ENCODE data around the gene DSTN.

DSTN gene

DNA sequence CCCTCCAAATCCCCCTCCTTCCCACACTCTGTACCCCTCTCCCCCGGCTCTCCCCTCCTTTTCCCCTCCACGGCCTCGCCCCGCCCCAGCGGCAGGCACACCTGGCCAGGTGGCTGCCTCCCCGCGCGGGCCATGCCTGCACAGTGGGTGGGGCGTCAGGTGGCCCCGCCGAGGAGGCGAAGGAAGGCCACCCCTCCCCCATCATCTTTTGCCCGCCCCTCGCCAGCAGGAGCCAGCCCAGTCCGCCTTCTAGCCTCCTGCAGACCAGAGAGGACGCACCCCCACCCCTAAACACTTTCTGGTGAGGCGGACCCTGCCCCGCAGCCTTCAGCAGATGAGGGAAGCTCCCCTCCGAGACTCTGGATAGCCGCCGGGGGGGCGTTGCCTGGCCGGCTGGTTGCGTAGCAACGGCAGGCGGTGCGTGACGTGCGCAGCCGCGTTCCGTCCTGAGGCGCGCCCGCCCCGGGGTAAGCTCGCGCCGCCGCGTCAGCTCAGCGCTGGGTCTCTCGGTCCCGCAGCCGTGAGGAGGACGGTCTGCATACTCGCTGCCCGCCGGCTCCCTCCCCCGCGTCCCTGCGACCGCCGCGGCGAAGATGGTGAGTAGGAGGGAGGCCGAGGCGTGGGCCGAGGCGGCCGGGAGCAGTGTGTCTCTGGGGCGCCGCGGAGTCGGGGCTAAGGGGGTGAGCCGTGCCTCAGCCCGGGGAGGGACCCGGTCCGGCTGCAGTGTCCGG is at the start of gene DSTN:
DSTN (plus strand) TSS at position 460 of the 731 bp plus-strand sequence; CDS start at position 594, 134 bp downstream.
- in situ Hi-C loops (cut with MboI; ENCODE audit: low sequenced_read_pairs) = no loop called here

- in situ Hi-C loops (cut with MboI; ENCODE audit: low sequenced_read_pairs) = loop anchor here (25.0 kb wide), 1 partner anchor 367 kb away; no protein-coding TSS in a partner anchor
Measured at GRCh38 chr20:17520583-17520982, 49.3 kb upstream of the DSTN start.

- in situ Hi-C loops (cut with MboI; ENCODE audit: low sequenced_read_pairs) = loop anchor here (25.0 kb wide), 1 partner anchor 365 kb away; no protein-coding TSS in a partner anchor
Measured at GRCh38 chr20:17522528-17522927, 47.3 kb upstream of the DSTN start.

GRCh38 chr20:17523326-17523725 is 46.5 kb upstream of the DSTN start:
- in situ Hi-C loops (cut with MboI; ENCODE audit: low sequenced_read_pairs) = loop anchor here (25.0 kb wide), 1 partner anchor 364 kb away; no protein-coding TSS in a partner anchor

GRCh38 chr20:17524560-17524959 is 45.3 kb upstream of the DSTN start:
- in situ Hi-C loops (cut with MboI; ENCODE audit: low sequenced_read_pairs) = loop anchor here (25.0 kb wide), 1 partner anchor 363 kb away; no protein-coding TSS in a partner anchor

DNA sequence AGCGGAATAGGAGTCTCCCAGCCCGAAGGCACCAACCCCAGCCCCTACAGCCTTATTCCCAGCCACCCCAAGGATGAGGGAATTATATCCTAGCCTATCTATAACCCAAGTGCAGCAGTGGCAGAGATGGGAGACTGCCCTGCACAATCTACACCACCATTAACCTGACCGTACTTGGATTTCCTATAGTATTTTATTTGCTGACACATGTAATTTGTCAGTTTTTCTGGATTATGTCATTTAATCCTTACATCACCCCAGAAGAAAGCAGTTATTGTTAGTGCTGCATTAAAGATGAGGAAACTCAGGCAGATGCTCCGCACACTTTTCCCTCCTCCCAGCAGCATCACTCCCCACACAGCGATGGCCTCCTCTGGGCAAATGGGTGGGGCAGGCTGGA is 44.7 kb upstream of the DSTN start:
- in situ Hi-C loops (cut with MboI; ENCODE audit: low sequenced_read_pairs) = no loop called here

DNA sequence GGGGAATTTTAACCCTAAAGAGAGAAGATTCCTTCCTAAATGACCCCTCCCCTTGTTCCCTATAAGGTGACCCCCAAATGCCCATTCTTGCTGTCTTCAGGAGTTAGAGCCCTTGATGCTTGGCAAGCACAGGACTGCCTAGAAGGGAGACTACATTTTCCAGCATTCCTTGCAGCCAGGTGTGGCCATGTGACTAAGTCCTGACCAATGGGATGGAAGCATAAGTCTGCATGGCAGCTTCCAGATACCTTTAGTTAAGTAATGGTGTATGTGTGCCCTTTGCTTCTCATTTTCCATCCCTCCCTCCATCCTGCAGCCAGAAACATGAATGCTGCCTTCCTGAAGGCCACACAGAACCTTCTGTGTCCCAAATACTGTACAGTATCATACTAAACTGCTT is 44.2 kb upstream of the DSTN start:
- in situ Hi-C loops (cut with MboI; ENCODE audit: low sequenced_read_pairs) = no loop called here

GRCh38 chr20:17529586-17529985 is 40.3 kb upstream of the DSTN start:
- in situ Hi-C loops (cut with MboI; ENCODE audit: low sequenced_read_pairs) = no loop called here

- in situ Hi-C loops (cut with MboI; ENCODE audit: low sequenced_read_pairs) = no loop called here
Measured at GRCh38 chr20:17530153-17530552, 39.7 kb upstream of the DSTN start.

DNA sequence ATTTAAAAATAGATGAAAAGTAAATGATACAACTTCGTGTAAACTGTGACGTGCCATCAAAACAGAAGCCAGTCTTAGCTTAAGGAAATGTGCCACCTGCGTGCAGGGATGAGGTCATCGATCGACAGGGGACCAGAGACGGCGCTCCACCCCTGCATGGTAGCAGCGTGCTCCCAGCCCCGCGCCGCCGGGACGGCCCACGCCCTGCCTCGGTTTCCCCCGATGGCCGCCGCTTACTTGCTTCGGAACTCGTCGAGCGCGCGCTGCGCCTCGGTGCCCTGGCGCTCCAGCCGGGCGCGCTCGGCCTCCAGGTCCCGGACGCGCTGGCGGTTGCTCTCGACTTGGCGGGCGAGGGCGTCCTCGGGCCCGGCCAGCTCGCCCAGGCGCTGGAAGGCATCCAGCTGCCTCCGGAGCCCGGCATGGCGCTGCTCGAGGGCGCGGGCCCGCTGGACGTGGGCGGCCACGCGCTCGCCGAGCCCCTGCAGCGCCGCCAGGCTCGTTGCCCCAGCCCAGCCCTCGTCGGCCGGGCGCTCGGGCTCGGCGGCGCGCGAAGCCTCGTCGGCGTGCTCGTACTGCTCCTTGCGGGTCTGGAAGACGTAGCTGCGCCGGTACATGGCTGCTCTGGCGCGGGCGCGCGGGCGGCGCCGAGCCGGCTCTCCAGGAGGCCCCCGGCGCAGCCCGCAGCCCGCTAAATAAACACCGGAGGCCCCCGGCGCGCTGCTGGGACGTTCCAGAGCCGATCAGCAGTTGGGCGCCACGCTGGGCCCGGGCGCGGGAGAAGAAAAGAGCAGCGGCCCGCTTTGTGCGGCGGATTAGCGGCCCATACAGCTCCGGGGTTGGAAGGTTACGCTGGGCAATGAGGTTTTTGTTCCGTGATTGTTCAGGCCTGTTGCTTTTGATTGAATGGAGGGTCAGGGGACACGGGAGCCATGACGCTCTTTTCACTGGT is 38.9 kb upstream of the DSTN start, which contains the start of gene BFSP1:
BFSP1 (minus strand) TSS at position 664 of the 949 bp plus-strand sequence; CDS start at position 614, 50 bp downstream.
- in situ Hi-C loops (cut with MboI; ENCODE audit: low sequenced_read_pairs) = no loop called here

GRCh38 chr20:17531665-17532025 is 38.2 kb upstream of the DSTN start:
- in situ Hi-C loops (cut with MboI; ENCODE audit: low sequenced_read_pairs) = no loop called here

DNA sequence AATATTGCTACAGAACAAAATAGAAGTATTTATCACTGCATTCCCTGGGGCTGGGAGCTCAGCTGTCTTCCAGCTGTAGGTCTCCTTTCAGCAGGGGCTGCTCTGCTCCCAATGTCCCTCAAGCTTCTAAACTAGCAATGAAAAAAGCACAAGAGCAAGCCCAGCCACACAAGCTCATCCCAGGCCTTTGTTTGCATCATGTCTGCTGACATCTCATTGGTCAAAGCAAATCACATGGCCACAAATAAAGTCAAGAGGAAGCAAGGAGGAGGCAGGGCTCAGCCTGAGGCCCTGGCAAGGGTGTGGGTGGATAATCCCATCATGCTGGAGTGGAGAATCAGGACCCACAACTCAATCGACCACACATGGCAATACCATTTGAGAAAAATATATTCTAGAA is 36.5 kb upstream of the DSTN start:
- in situ Hi-C loops (cut with MboI; ENCODE audit: low sequenced_read_pairs) = no loop called here

GRCh38 chr20:17534077-17534476 is 35.8 kb upstream of the DSTN start:
- in situ Hi-C loops (cut with MboI; ENCODE audit: low sequenced_read_pairs) = no loop called here

DNA sequence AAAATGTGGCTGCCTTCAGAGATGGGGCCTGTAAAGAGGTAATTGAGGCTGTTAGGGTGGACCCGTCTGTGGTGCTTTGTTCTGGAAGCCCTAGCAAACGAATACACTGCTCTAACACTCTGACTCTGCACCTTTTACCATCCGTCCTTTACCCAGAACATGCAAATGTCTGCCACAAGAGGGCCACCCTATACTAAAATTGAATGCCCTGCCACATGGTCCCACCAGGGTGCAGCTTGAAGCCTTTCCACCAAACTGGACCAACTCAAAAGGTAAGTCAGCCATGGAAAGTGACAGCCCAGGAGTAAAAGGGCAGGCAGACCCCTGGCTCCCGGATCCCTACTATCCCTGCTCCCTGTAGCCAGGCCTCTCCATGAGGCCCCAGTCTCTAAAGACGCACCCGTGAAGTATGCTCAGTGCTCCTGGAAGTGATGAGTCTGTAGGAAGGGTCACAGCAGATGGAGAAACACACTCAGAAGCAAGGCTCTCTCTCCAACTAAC is 32.9 kb upstream of the DSTN start:
- in situ Hi-C loops (cut with MboI; ENCODE audit: low sequenced_read_pairs) = no loop called here

- in situ Hi-C loops (cut with MboI; ENCODE audit: low sequenced_read_pairs) = no loop called here
Measured at GRCh38 chr20:17537959-17538358, 31.9 kb upstream of the DSTN start.

GRCh38 chr20:17538517-17539170 is 31.2 kb upstream of the DSTN start:
- in situ Hi-C loops (cut with MboI; ENCODE audit: low sequenced_read_pairs) = no loop called here

- in situ Hi-C loops (cut with MboI; ENCODE audit: low sequenced_read_pairs) = no loop called here
Measured at GRCh38 chr20:17541596-17541995, 28.3 kb upstream of the DSTN start.

DNA sequence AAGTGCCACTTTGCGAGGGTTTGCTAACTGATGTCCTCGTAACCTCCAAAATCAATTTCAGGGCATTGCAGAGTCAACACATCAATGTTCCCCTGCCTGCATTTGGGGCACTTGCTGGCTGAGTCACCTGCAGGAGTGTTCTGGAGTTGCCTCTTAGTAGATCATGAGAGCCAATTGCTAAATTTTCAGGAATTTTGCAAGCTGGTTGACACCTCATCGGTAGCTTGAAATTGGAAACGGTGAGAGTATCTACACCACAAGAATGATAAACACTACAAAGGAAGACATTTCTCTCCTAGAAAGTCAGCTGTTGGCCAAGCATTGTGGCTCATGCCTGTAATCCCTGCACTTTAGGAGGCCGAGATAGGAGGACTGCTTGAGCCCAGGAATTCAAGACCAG is 27.9 kb upstream of the DSTN start:
- in situ Hi-C loops (cut with MboI; ENCODE audit: low sequenced_read_pairs) = no loop called here

DNA sequence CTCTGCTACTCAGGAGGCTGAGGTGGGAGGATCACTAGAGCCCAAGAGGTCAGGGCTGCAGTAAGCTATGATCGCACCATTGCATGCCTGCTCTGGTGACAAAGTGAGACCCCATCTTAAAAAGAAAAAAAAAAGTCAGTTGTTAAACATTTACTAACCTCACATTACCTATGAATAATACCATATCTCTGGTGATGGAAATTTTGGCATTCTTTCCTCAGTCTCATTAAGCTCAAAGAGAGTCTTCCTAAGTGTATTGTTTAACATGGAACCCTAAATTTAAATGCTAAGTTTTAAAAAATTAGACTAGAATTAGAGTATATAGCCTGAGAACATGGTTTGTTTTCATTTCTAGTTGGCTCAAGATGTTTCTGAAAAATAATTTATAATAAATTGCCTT is 27.4 kb upstream of the DSTN start:
- in situ Hi-C loops (cut with MboI; ENCODE audit: low sequenced_read_pairs) = no loop called here

GRCh38 chr20:17542993-17543412 is 26.9 kb upstream of the DSTN start:
- in situ Hi-C loops (cut with MboI; ENCODE audit: low sequenced_read_pairs) = no loop called here

Data from HL-60/S4 treated with phorbol 12-myristate 13-acetate at 8.2 ng/mL for 4 days and 3 days (cell line).